Hematopoietic multipotent progenitor cell treated with erythropoietin and hydrocortisone succinate and interleukin-3 and kit ligand, for 15 days (in vitro differentiated cells): Measurements from ENCODE around the gene CLPTM1L.
"Not testable (repeated sequence)": the region's sequence is repeated elsewhere in the genome, so short reads cannot be mapped to it uniquely, and the experiment has no call there.

Experiments
- DNase-seq: peaks from one replicate; pipeline ENCODE4 v3.0.0-alpha.2; 2015; ENCODE audit warnings: low spot score

Gene CLPTM1L

DNA sequence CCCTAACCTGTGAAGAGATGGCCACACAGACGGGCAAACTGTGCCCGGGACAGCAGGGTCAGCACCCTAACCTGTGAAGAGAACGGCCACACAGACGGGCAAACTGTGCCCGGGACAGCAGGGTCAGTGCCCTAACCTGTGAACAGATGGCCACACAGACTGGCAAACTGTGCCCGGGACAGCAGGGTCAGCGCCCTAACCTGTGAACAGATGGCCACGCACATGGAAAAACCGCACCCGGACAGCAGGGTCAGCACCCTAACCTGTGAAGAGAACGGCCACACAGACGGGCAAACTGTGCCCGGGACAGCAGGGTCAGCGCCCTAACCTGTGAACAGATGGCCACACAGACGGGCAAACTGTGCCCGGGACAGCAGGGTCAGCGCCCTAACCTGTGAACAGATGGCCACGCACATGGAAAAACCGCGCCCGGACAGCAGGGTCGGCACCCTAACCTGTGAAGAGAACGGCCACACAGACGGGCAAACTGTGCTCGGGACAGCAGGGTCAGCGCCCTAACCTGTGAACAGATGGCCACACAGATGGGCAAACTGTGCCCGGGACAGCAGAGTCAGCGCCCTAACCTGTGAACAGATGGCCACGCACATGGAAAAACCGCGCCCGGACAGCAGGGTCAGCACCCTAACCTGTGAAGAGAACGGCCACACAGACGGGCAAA lies 5.6 kb downstream of the CLPTM1L start:
- DNase-seq = not testable (repeated sequence)

DNA sequence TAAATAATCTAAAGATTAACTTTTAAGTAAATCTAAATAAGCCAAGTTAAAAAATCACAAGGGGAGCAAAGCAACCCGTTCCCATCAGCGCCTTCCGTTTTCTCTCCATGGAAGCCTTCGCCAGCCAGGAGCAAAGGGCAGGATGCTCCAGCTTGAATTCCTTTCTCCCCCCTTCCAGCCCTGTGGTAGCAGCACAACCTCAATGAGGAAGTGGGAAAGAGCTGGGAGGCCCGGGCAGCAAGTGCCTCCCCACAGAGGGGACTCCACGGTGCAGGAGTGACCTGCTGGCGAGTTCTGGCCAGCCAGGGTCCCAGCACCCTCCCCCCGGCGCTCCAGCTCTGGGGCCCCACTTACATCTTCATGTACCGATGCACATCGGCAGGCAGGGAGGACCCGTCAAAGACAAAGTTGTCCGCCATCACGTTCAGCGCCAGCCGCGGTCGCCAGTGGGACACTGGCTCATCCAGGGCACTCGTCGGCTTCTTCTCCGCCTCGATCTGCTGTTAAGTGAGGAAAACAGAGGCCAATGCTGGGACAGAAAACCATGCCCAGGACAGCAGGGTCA lies 6.3 kb downstream of the CLPTM1L start:
- no peak for DNase-seq

DNA sequence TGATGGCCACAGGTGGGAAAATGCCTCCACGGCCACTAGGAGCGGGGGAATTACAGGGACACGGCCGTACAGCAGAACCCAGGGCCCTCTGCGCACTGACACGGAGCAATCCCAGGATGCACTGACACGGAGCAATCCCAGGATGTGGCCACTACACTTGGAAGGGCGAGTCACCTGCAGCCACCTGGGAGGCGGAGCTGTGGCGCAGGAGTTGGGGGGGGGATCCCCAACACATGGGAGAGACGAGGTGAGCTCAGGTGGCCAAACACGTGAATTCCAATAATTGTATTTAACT lies 6.8 kb downstream of the CLPTM1L start:
- DNase-seq = no peak

DNA sequence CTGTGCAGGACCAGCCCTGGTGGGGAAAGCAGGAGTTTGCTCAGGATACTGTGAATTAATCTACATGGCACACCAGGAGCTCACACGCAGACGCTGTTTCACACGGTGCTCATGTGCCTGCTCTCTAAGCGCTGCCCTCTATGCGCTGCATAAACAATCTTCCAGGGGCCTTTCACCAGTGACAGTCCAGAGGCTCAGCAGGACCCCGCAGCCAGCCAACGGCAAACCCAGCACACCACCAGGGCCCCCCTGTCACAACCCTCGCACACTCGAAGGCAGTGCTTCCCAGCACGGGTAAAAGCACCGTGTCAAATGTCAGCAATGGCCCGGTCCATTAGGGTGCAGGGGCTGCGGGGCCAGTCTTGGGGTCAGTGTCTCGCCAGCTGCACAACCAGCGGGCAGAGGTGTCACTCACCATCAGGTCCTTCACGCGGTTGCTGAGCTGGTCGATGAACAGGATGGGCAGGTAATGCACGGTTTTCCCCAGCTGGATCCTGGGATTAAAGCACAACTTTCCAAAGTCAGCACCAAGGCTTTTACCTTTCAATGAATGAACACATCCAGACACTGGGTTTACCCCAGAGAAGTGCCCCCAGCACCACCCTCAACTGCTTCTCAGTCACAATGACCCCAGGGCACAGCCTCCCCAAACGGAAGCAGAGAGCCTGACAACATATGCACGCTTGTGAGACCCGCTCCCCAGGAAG lies 7.3 kb downstream of the CLPTM1L start:
- DNase-seq = no peak

DNA sequence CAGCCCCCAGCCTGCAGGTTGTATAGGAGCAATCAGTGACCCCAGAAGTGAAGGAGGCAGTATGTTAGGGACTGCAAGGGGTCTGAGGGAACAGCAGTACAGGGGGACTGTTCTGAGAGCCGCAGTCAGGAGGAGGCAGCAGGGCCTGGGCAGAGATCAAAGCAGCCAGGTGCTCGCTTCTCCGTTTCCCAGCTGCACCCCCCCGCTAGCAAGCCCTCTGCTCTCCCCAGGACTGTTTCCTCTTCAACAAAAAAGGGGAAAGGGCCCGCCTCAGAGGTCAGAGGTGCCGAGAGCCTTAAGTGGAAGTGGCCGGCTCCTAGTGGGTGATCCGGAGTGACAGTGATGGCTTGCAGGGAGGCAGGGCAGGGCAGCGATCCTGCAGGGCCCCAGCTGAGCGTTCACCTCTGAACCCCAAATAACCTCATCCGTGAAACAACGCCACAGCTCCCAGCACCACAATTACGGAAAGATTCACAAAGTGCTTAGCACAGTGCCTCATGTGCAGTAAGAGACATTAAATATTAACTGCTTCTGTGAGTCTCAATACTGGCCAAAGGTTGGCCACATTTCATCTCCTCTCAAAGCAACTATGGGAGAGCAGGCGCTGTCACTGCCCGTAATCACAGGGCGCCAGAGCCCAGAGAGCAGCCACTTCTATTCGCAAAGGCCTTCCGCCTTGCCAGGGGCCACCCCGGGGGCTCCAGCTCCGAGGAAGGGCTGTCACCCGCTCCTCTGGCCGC lies 8.0 kb downstream of the CLPTM1L start:
- no peak for DNase-seq

DNA sequence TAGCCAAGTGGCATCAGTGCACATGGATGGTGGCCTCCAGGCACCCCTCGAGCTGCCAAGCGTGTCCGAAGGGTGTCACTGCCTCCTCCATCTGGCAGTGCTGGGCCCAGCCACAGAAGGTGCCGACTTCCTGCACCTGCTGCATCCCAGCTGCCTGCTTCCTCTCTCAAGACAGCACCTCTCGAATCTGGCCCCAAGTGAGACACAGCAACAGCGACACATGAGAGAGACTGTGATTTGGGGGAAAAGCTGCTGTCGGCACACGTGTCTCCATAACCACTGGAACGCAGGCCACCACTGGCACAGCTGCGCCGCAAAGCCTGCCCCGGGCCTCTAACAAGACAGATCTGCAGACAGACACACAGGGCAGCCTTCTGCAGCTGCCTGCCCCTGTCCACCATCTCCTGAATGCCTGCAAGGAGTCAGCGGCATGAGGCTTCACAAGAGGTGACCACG lies 8.8 kb downstream of the CLPTM1L start:
- no peak for DNase-seq

DNA sequence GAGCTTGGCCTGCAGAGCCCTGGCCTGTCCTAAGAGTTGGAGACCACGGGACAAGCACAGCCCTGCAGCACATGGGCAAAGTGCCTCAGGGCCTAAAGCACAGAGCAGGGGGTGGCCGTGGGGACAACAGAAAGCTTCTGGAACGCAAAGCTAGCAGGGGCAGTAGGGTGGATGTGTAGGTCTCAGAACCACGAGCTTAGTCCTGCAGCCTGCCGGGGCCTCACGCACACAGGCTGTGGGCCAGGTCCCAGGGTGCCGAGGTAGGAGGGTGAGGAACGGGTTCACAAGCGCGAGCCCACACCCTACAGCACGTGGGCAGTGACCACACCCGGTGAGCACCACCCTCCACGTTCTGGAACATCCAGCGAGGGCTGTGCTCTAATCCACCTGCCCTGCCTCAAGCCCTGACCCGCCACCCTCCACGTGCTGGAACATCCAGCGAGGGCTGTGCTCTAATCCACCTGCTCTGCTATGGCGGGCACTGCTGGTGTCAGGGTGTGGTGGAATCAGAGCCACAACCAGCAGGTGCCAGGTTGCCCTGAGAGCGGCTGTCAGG lies 9.3 kb downstream of the CLPTM1L start:
- no peak for DNase-seq

DNA sequence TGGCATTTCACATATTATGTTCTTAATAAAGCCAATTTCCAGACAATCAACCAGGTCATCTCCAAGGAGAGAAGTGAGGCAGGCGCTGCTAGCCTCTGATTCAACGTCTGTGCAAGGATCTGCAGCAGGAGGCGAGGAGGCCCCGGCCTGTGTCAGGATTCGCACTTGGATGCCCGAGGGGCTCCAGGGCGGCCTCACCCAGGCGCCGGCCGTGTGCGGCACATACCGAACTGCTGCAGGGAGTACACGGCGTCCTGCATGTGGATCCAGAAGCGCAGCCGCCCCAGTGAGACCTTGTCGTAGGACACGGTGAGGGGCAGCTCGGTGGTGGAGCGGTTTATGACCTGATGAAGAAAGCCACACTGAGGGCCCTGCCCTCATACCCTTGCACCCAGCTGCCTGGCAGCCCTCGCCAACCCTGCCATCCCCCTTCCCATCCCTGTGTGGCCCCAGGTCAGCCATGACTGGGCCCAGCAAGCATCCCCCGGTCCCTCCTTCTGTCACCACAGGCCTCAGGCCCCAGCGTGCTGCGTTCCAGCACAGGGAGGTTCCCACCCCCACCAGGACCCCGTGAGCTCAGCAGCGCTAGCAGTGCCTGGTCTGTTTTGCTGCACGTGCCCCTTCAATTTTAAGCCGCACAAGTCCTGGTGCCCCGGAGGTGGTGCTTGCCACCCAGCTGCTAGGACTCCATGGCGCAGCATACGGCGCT lies 9.9 kb downstream of the CLPTM1L start:
- DNase-seq = no peak

DNA sequence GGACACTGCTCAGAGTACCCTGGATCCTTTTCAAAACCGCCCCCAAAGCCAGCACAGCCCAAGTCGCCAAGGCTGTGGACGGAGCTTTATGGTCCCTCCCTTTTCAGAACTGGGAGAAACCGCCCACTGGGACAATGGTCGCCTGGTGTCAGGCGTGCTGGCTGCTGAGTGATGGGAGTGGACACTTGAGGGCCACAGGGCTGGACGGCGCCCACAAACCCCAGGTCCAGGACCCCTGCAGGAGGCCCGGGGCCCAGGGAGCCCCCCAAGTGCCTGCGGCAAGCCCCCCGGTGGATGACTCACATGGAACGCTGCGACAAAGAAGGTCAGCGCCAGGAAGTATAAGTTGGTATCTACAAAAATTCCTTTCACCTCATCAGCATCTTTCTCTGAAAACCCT lies 10.9 kb downstream of the CLPTM1L start:
- DNase-seq = no peak

DNA sequence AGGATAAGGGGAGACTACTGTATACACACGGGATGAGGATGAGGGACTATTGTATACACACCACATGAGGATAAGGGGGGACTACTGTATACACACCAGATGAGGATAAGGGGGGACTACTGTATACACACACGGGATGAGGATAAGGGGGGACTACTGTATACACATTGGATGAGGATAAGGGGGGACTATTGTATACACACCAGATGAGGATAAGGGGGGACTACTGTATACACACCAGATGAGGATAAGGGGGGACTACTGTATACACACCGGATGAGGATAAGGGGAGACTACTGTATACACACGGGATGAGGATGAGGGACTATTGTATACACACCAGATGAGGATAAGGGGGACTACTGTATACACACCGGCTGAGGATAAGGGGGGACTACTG lies 11.6 kb downstream of the CLPTM1L start:
- peak; percentile 19 for DNase-seq

DNA sequence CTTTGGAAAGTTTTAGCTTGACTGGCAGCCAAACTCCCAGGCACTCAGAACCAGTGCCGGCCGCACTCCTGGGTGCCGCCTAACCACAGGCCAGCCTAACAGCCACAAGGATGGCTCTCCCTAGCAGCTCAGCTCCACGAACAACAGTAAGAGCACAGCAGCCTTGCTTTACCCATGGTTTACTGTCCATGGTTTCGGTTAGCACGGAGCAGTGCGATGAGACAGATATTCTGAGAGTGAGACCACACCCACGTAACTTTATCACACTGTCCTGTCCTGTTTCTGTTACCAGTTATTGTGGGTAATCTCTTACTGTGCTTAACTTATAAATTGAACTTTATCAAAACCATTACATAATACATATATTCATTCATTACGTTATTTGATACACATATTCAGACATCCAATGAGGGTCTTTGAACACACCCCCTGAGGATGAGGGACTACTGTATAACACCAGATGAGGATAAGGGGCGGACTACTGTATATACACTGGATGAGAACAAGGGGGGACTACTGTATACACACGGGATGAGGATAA lies 12.4 kb downstream of the CLPTM1L start:
- DNase-seq = peak; percentile 40

DNA sequence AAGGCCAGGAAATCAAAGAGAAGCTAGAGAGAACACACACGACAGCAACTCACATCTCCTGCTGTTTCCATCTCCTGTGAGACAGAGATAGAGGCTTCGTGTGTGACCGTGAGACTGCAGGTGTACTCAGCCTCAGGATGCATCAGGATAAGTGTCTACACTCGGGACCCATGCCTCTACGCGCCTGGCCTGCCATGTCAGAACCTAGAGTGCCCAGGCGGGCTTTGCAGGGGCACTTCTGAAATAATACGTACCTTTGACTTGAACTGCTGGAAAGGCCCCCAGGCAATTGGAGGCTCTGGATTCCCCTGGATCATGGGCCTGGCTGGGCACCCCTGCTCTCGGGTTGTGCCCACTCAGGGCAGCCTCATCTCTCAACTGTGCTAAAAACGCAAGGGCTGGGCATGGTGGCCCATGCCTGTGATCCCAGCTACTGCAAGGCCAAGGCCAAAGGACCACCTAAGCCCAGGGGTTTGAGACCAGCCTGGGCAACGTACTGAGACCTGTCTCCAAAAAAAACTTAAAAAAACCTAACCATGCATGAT lies 13.0 kb downstream of the CLPTM1L start:
- no peak for DNase-seq

DNA sequence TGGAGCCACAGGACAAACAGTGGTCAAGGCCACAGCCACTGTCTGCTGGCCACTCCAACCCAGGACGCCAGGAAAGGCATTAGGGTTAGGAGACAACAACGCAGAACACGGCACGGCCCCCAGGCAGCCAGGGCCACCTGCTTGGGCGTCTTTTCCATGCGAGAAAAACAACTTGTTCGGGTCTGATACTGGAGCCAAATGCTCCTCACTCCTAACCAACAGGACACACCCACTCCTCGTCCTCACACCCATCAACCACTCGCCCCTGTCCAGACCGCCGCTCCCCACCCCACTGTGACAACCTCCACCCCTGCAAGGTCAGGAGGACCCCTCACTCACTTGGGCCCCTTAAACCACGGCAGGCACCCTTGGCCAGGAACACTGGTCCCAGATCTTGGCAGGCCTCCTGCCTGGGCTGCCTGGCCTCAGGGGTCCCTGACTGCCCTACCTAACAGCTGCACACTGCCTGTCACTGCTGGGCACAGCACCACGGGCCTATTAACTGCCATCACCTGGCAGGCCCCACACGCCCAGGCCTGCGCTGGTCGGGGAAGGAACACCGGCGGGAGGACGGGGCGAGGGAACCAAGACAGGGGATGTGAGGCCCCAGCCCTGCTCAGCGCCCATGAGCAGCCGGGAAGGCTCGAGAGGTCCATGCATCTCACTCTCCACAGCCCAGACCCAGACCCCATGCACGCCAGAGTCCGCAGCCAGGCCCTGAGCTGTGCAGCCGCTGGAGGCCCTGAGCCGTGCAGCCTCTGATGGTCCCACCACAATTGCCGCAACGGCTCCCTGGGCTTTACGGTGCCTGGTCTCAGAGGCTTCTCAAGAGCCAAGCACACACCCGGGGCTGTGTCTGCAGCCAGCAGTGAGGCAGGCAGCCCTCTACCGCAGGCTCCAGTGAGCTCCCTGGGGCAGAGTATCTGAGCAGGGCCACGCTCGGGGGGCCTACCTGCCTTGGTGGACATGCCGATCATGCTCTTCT lies 13.8 kb downstream of the CLPTM1L start:
- DNase-seq = no peak

DNA sequence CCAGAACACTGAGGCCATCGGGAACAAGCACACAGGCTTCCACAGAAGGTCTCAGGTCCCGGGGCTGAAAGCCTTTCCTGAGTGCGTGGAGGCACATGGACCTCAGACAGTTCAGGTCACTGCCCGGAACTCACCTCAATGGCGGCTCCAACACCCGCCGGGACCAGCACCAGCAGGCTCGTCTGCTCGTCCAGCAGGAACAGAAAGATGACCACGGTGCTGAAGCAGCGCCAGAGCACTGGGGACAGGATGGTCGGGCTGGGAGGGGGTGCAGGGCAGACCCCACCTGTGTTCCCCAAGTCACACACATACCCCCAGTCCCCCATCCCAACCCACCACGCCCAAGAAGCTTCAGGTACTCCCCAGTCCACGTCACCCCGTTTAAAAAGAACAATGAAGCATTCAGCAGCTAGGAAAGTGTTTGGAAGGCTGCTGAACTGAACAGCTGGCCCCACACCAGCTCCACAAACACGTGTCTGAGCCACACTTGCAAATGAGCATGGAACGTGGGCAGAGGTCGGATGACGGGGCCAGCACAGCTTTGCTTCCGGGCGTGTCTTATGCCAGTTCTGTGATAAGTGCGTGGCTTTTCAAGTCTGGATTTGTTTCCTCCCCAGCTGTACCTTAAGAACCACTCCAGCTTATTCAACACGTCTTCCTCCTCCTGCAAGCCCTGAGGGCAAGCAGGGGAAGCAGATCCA lies 14.6 kb downstream of the CLPTM1L start:
- DNase-seq = no peak

DNA sequence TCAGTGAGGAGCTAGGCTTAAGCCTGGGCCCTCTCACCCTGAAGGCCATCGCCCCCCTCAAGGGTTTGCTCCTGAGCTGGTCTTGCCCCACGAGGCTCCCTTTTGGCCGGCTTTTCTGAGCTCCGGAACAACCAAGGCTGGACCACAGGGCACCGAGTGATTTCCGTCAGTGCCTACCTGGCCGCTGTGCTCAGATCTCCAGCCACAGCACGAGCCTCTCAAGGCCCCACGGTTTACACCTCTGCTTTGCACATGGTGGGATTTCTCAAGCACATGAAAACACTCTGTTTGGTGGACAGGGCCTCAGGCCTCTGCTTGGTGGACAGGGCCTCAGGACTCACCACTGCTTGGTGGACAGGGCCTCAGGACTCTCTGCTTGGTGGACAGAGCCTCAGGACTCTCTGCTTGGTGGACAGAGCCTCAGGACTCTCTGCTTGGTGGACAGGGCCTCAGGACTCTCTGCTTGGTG lies 15.8 kb downstream of the CLPTM1L start:
- DNase-seq = no peak

DNA sequence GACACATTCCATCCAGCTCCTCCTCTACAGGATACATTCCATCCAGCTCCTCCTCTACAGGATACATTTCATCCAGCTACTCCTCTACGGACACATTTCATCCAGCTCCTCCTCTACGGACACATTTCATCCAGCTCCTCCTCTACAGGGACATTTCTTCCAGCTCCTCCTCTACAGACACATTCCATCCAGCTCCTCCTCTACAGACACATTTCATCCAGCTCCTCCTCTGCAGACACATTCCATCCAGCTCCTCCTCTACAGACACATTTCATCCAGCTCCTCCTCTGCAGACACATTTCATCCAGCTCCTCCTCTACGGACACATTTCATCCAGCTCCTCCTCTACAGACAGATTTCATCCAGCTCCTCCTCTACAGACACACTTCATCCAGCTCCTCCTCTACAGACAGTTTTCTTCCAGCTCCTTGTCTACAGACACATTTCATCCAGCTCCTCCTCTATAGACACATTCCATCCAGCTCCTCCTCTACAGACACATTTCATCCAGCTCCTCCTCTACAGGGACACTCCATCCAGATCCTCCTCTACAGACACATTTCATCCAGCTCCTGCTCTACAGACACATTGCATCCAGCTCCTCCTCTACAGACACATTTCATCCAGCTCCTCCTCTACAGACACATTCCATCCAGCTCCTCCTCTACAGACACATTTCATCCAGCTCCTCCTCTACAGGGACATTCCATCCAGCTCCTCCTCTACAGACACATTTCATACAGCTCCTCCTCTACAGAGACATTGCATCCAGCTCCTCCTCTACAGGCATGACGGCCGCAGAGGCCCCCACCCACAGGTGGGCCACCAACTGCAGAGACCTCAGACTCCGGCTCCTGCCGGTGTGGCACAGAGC lies 16.4 kb downstream of the CLPTM1L start:
- DNase-seq = not testable (repeated sequence)

DNA sequence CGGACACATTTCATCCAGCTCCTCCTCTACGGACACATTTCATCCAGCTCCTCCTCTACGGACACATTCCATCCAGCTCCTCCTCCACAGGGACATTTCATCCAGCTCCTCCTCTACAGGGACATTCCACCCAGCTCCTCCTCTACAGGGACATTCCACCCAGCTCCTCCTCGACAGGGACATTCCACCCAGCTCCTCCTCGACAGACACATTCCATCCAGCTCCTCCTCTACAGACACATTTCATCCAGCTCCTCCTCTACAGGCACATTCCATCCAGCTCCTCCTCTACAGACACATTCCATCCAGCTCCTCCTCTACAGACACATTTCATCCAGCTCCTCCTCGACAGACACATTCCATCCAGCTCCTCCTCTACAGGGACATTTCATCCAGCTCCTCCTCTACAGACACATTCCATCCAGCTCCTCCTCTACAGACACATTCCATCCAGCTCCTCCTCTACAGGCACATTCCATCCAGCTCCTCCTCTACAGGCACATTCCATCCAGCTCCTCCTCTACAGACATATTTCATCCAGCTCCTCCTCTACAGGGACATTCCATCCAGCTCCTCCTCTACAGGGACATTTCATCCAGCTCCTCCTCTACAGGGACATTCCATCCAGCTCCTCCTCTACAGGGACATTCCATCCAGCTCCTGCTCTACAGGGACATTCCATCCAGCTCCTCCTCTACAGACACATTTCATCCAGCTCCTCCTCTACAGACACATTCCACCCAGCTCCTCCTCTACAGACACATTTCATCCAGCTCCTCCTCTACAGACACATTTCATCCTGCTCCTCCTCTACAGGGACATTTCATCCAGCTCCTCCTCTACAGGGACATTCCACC lies 17.8 kb downstream of the CLPTM1L start:
- DNase-seq = not testable (repeated sequence)

DNA sequence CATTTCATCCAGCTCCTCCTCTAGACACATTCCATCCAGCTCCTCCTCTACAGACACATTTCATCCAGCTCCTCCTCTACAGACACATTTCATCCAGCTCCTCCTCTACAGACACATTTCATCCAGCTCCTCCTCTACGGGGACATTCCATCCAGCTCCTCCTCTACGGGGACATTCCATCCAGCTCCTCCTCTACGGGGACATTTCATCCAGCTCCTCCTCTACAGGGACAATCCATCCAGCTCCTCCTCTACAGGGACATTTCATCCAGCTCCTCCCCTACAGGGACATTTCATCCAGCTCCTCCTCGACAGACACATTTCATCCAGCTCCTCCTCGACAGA lies 18.4 kb downstream of the CLPTM1L start:
- DNase-seq = not testable (repeated sequence)
